ENCODE data around the gene GPHA2.

The GPHA2 gene

GRCh38 chr11:64910451-64911093, 25.1 kb downstream of the GPHA2 start:
- DNase-seq (ENCODE audit: low spot score) = no peak

- DNase-seq (ENCODE audit: low spot score) = no peak
These were observed 25.9 kb downstream of the GPHA2 start for GRCh38 chr11:64909653-64910343.

- no peak for DNase-seq (ENCODE audit: low spot score)
These were observed 26.9 kb downstream of the GPHA2 start for GRCh38 chr11:64908766-64909165.

GRCh38 chr11:64906314-64906635, 29.4 kb downstream of the GPHA2 start:
- no peak for DNase-seq (ENCODE audit: low spot score)

GRCh38 chr11:64905516-64906313, 30.0 kb downstream of the GPHA2 start:
- no peak for DNase-seq (ENCODE audit: low spot score)

- no peak for DNase-seq (ENCODE audit: low spot score)
These were observed 32.3 kb downstream of the GPHA2 start for GRCh38 chr11:64903291-64903833.

GRCh38 chr11:64902102-64902900, 33.4 kb downstream of the GPHA2 start:
- DNase-seq (ENCODE audit: low spot score) = no peak

- no peak for DNase-seq (ENCODE audit: low spot score)
These were observed 34.9 kb downstream of the GPHA2 start for GRCh38 chr11:64900774-64901173.

- DNase-seq (ENCODE audit: low spot score) = peak; percentile 85
These were observed 35.4 kb downstream of the GPHA2 start for GRCh38 chr11:64900263-64900678.

GRCh38 chr11:64898541-64898940, 37.2 kb downstream of the GPHA2 start:
- DNase-seq (ENCODE audit: low spot score) = no peak

- DNase-seq (ENCODE audit: low spot score) = no peak
These were observed 37.6 kb downstream of the GPHA2 start for GRCh38 chr11:64898076-64898445.

GRCh38 chr11:64897381-64898075, 38.2 kb downstream of the GPHA2 start:
- no peak for DNase-seq (ENCODE audit: low spot score)

- DNase-seq (ENCODE audit: low spot score) = no peak
These were observed 39.2 kb downstream of the GPHA2 start for GRCh38 chr11:64896448-64897022.

GRCh38 chr11:64894812-64895452, 40.8 kb downstream of the GPHA2 start:
- DNase-seq (ENCODE audit: low spot score) = no peak

- peak; percentile 91 for DNase-seq (ENCODE audit: low spot score)
These were observed 41.5 kb downstream of the GPHA2 start for GRCh38 chr11:64894070-64894811.

- no peak for DNase-seq (ENCODE audit: low spot score)
These were observed 42.3 kb downstream of the GPHA2 start for GRCh38 chr11:64893194-64894069.

- no peak for DNase-seq (ENCODE audit: low spot score)
These were observed 42.9 kb downstream of the GPHA2 start for GRCh38 chr11:64892838-64893193.

GRCh38 chr11:64892411-64892831, 43.3 kb downstream of the GPHA2 start:
- no peak for DNase-seq (ENCODE audit: low spot score)

GRCh38 chr11:64891880-64892279, 43.8 kb downstream of the GPHA2 start:
- DNase-seq (ENCODE audit: low spot score) = no peak
